ENCODE data around the gene TCFL5.

- TF ChIP-seq CTCF (IDR thresholded peaks at IDR 0.05; ENCODE audit: low read length) (no peak), EZH2 (IDR thresholded peaks at IDR 0.05; ENCODE audit: borderline replicate concordance, low read length) (no peak)
These were observed 6.5 kb downstream of the TCFL5 start for GRCh38 chr20:62855120-62855519.

All from OCI-LY1 (cell line).